ENCODE measurements around the gene LRRC46. TPM values are rescaled to one million over a fixed set of nuclear protein-coding genes. Genes with fewer than 3 reads are reported as not detected.
A peak's percentile ranks its signal among the peaks of the same experiment; 100 is the strongest.

Gene LRRC46
- total and polyA plus RNA-seq, 9 of the 15 experiments (the other 6 are each of a cell fraction or from before 2014, with no cell fraction given) = 0.39 to 1.4 (median 0.53) TPM; not detected in 1

- TF ChIP-seq FOXK1 (CRISPR knock-in tag; IDR thresholded peaks at IDR 0.05; ENCODE audit: borderline replicate concordance) = no peak
- TF ChIP-seq ZZZ3 (IDR thresholded peaks at IDR 0.05) = no peak
- TF ChIP-seq NR4A1 (CRISPR knock-in tag; IDR thresholded peaks at IDR 0.05) = no peak
- TF ChIP-seq NR4A1 (tag; IDR thresholded peaks at IDR 0.05) = no peak
- no peak for TF ChIP-seq TCF7L2 (IDR thresholded peaks at IDR 0.05; ENCODE audit: low read depth, low read length)
- TF ChIP-seq MCM3 (IDR thresholded peaks at IDR 0.05) = no peak
- TF ChIP-seq HDAC3 (IDR thresholded peaks at IDR 0.05; ENCODE audit: borderline replicate concordance, partially characterized antibody) = no peak
- peak; percentile 96 for TF ChIP-seq VEZF1 (CRISPR knock-in tag; IDR thresholded peaks at IDR 0.05)
- TF ChIP-seq RBM39 (optimal IDR thresholded peaks at IDR 0.05; ENCODE audit: low read depth, low read length) = no peak
- TF ChIP-seq RBM34 (IDR thresholded peaks at IDR 0.05; ENCODE audit: borderline replicate concordance, insufficient read depth, low read length) = no peak
- TF ChIP-seq DACH1 (IDR thresholded peaks at IDR 0.05; ENCODE audit: partially characterized antibody) = no peak
- no peak for TF ChIP-seq ELF4 (CRISPR knock-in tag; IDR thresholded peaks at IDR 0.05)
- TF ChIP-seq ZNF140 (CRISPR knock-in tag; IDR thresholded peaks at IDR 0.05) = no peak
- no peak for TF ChIP-seq ZNF311 (CRISPR knock-in tag; IDR thresholded peaks at IDR 0.05)
- no peak for TF ChIP-seq SNAPC5 (CRISPR knock-in tag; IDR thresholded peaks at IDR 0.05)
- TF ChIP-seq XRCC3 (IDR thresholded peaks at IDR 0.05) = no peak
- TF ChIP-seq CREBBP (IDR thresholded peaks at IDR 0.05; ENCODE audit: low read depth, low read length) = no peak
- TF ChIP-seq TAL1 (IDR thresholded peaks at IDR 0.05) = no peak
- no peak for TF ChIP-seq DNMT1 (IDR thresholded peaks at IDR 0.05)
- no peak for TF ChIP-seq XRCC5 (IDR thresholded peaks at IDR 0.05; ENCODE audit: low read depth, low read length)
- TF ChIP-seq SRSF1 (IDR thresholded peaks at IDR 0.05; ENCODE audit: low read depth, low read length) = no peak
- no peak for TF ChIP-seq ZNF197 (CRISPR knock-in tag; IDR thresholded peaks at IDR 0.05; ENCODE audit: low read depth)
Observed at GRCh38 chr17:47821424-47822391, 9.8 kb upstream of the LRRC46 start, which contains the start of gene OSBPL7 (continued).
